SU-DHL-6 (cell line): ENCODE results near the gene LCK.
A peak's percentile ranks its signal among the peaks of the same experiment; 100 is the strongest.

ENCODE experiments used
- H2AFZ ChIP-seq: fragments of 200-600 bp; sonication (generic); 2 replicates; pipeline ENCODE4 v1.6.1; 2014; ENCODE audit warnings: low read depth, mild to moderate bottlenecking, moderate library complexity, mixed read lengths, antibody characterized with exemption, low read length; ENCODE audit not compliant: severe bottlenecking
- H3F3A ChIP-seq: fragments of 200-600 bp; shearing (Covaris generic); 2 replicates; pipeline ENCODE4 v1.6.0; 2016; ENCODE audit warnings: antibody characterized with exemption, mild to moderate bottlenecking; ENCODE audit not compliant: insufficient read depth
- H3K27ac ChIP-seq: fragments of 200-600 bp; sonication (generic); 2 replicates; pipeline ENCODE4 v1.5.1; 2016; ENCODE audit warnings: low read depth, mild to moderate bottlenecking, low read length, moderate library complexity, mixed read lengths
- H3K27me3 ChIP-seq: fragments of 200-600 bp; sonication (generic), shearing (Covaris generic); 2 replicates; pipeline ENCODE4 v1.6.0; 2014; ENCODE audit warnings: mild to moderate bottlenecking, low read length
- H3K36me3 ChIP-seq: fragments of 200-600 bp; sonication (generic); 2 replicates; pipeline ENCODE4 v1.6.1; 2014; ENCODE audit warnings: mild to moderate bottlenecking, low read length, mixed read lengths
- H3K4me2 ChIP-seq: fragments of 300-600, 200-600 bp; shearing (Covaris generic), sonication (generic); 2 replicates; pipeline ENCODE4 v1.6.0; 2014; ENCODE audit warnings: low read length, low read depth, mild to moderate bottlenecking; ENCODE audit not compliant: poor library complexity, severe bottlenecking
- H3K4me3 ChIP-seq: fragments of 200-600 bp; sonication (generic); 2 replicates; pipeline ENCODE4 v1.5.1; 2014; ENCODE audit warnings: antibody characterized with exemption, low read length, mild to moderate bottlenecking, mixed read lengths; ENCODE audit not compliant: insufficient read depth, poor library complexity, severe bottlenecking
- H3K79me2 ChIP-seq: fragments of 200-600 bp; sonication (generic); 2 replicates; pipeline ENCODE4 v1.6.1; 2014; ENCODE audit warnings: mild to moderate bottlenecking, low read length, moderate library complexity; ENCODE audit not compliant: insufficient read depth
- H3K9ac ChIP-seq: fragments of 200-600 bp; sonication (generic); 2 replicates; pipeline ENCODE4 v1.7.0; 2014; ENCODE audit warnings: mild to moderate bottlenecking, low read length
- H3K9me2 ChIP-seq: fragments of 200-600 bp; sonication (generic); replicated peaks from 2 replicates; pipeline ENCODE4 v1.6.1; 2014; ENCODE audit warnings: low read length; ENCODE audit not compliant: insufficient read depth
- H3K9me3 ChIP-seq: fragments of 200-600 bp; sonication (generic); 2 replicates; pipeline ENCODE4 v1.6.1; 2014; ENCODE audit warnings: low read length, mixed read lengths; ENCODE audit not compliant: insufficient read depth
- H4K20me1 ChIP-seq: fragments of 200-600 bp; sonication (generic); 2 replicates; pipeline ENCODE4 v1.6.1; 2014; ENCODE audit warnings: low read depth, mild to moderate bottlenecking, antibody characterized with exemption, low read length, moderate library complexity, mixed read lengths
- EZH2phosphoT487 ChIP-seq: fragments of 200-600 bp; sonication (generic), shearing (Covaris generic); conservative IDR thresholded peaks from 2 replicates; pipeline ENCODE4 v1.6.1; 2018; ENCODE audit warnings: mild to moderate bottlenecking, antibody characterized with exemption, low read length, moderate library complexity, mixed read lengths
- TF ChIP-seq, protein P1 (sequence below): fragments of 200-600 bp; sonication (generic); IDR thresholded peaks from one replicate; pipeline ENCODE4 v1.5.1; 2017; ENCODE audit warnings: antibody characterized with exemption, mild to moderate bottlenecking, low read length, moderate library complexity; ENCODE audit not compliant: insufficient read depth, poor library complexity, severe bottlenecking

Gene LCK

DNA sequence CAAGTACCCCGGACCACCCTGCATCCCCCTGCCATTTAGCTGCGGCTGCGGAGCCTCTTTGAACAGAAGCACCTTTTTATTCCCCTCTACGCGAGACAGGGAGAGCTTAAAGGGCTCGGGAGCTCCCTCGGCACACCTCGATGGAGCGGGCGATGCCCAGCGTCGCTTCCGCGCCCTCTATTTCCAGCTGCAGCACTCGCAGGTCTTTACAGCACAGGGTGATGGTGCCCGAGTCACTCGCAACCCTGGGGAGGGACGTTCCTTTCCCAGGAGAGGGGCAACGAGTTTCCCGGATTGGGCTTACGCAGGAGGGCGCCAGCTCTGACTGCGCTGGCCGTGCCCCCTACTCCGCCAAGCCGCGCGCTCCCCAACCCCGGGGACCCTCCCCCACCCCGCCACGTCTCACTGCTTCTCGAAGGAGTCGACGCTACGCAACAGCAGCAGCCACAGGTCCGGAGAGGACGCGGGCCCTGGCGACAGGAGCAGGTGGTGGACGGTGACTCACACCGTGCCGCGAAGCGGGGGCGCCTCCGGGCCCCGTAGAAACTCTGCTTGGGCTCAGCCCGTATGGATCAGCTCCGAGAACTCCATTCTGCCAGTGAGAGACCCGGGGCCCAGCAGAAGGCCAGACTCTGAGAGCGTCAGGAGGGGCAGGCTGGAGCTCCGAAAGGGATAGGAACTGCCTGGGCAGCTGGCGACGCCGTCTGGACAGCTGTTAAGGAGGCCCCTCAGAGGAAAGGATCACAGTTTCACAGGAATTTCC lies 9.9 kb upstream of the LCK start:
- peak overlapping the region; percentile 70 for H2AFZ ChIP-seq

DNA sequence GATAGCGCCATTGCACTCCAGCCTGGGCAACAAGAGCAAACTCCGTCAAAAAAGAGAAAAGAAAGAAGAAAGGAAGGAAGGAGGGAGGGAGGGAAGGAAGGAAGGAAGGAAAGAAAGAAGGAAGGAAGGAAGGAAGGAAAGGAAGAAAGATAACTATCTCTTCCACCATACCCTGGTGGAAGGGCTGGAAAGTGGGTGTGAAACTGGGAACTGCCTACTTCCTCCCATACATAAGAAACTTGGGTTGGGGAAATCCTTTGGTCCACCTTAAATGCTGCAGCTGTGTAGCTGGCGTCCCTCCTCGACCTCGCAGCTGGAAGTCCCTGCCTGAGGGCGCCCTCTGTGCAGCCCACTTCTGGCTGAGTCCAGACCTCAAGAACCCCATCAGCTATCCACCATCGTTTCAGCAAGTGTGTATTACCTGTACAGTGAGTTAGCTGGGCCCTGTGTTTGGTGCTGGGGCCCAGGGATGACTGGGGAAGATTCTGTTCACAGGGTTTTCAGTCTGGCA lies 8.7 kb upstream of the LCK start:
- Histone ChIP-seq H3K36me3 (no peaks in the 10 kb centered on the region), H2AFZ (no peak overlapping the region), H3K9ac (no peak overlapping the region), H3K4me2 (no peak overlapping the region), H3K9me3 (no peaks in the 10 kb centered on the region), H3K27ac (no peak overlapping the region), H3F3A (peaks cover 22% of the 10 kb centered on the region), H3K27me3 (no peaks in the 10 kb centered on the region), H3K79me2 (no peaks in the 10 kb centered on the region), H4K20me1 (no peaks in the 10 kb centered on the region), H3K4me3 (no peak overlapping the region), H3K9me2 (no peaks in the 10 kb centered on the region)
- TF ChIP-seq, protein P1, sequence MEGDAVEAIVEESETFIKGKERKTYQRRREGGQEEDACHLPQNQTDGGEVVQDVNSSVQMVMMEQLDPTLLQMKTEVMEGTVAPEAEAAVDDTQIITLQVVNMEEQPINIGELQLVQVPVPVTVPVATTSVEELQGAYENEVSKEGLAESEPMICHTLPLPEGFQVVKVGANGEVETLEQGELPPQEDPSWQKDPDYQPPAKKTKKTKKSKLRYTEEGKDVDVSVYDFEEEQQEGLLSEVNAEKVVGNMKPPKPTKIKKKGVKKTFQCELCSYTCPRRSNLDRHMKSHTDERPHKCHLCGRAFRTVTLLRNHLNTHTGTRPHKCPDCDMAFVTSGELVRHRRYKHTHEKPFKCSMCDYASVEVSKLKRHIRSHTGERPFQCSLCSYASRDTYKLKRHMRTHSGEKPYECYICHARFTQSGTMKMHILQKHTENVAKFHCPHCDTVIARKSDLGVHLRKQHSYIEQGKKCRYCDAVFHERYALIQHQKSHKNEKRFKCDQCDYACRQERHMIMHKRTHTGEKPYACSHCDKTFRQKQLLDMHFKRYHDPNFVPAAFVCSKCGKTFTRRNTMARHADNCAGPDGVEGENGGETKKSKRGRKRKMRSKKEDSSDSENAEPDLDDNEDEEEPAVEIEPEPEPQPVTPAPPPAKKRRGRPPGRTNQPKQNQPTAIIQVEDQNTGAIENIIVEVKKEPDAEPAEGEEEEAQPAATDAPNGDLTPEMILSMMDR: no peak
- TF ChIP-seq EZH2phosphoT487: no peak

More for the DNA sequence above, 9.9 kb upstream of the LCK start:
- Histone ChIP-seq H3K4me2 (peak overlapping the region; percentile 82), H3F3A (peaks cover 22% of the 10 kb centered on the region), H3K27ac (peak overlapping the region; percentile 3; the same call in 1 of the 2 replicates), H3K36me3 (no peaks in the 10 kb centered on the region), H3K27me3 (no peaks in the 10 kb centered on the region), H3K9me3 (no peaks in the 10 kb centered on the region), H3K9me2 (no peaks in the 10 kb centered on the region), H3K4me3 (peak overlapping the region; percentile 50), H3K79me2 (no peaks in the 10 kb centered on the region), H3K9ac (peak overlapping the region; percentile 55), H4K20me1 (no peaks in the 10 kb centered on the region)
- TF ChIP-seq, protein P1: no peak
- TF ChIP-seq EZH2phosphoT487: no peak

DNA sequence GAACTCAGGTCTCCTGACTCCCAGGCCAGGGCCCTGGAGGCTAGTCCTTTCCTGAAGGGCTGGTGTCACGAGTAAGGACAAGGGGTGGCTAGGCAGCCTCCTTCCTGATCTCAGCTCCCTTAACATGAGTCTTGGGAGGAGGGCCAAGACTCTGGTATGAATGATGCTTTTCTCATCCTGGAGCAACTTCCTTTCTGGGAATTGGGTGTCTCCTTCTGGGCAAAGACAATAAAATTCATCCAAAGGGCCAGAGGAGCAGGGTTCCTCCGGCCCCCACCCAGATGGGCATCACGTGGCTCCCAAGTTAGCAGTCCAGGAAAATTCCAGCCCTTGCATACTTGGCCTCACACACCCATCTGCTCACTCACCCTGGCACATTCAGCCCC lies 4.2 kb upstream of the LCK start, which contains the start of gene FAM167B:
TSS of gene FAM167B (plus strand) at position 335 of the 386 bp plus-strand sequence. CDS start 200 bp downstream, outside the sequence.
- peak within 1 kb of the TSS; percentile 99 for H3K27ac ChIP-seq
- H2AFZ ChIP-seq: no peak within 1 kb of the TSS
- H3K9ac ChIP-seq: no peak within 1 kb of the TSS
- no peaks in the 10 kb centered on the region for H3K9me2 ChIP-seq
- no peaks in the 10 kb centered on the region for H3K36me3 ChIP-seq
- H3K4me3 ChIP-seq: no peak within 1 kb of the TSS
- peaks cover 44% of the 10 kb centered on the region for H3F3A ChIP-seq
- H3K27me3 ChIP-seq: no peaks in the 10 kb centered on the region
- H3K79me2 ChIP-seq: peaks cover 7% of the 10 kb centered on the region
- no peaks in the 10 kb centered on the region for H4K20me1 ChIP-seq
- H3K4me2 ChIP-seq: no peak within 1 kb of the TSS
- no peaks in the 10 kb centered on the region for H3K9me3 ChIP-seq
- no peak for TF ChIP-seq EZH2phosphoT487
- TF ChIP-seq, protein P1: no peak
